OCI-LY1 (cell line): ENCODE data around the gene P4HTM.

Experiments
- H2AFZ ChIP-seq: fragments of 200-600 bp; sonication (generic), shearing (Covaris generic); 2 replicates; pipeline ENCODE4 v1.6.0; 2014; ENCODE audit warnings: antibody characterized with exemption, mild to moderate bottlenecking, low read length
- H3F3A ChIP-seq: fragments of 200-600 bp; sonication (generic), shearing (Covaris generic); 2 replicates; pipeline ENCODE4 v1.6.0; 2014; ENCODE audit warnings: mild to moderate bottlenecking, antibody characterized with exemption, low read length, moderate library complexity; ENCODE audit not compliant: insufficient read depth
- H3K27ac ChIP-seq: fragments of 200-600 bp; sonication (generic); 2 replicates; pipeline ENCODE4 v1.5.1; 2014; ENCODE audit warnings: low read length, mixed run types, mild to moderate bottlenecking, low read depth; ENCODE audit not compliant: poor library complexity, severe bottlenecking
- H3K27me3 ChIP-seq: fragments of 200-600 bp; sonication (generic); 2 replicates; pipeline ENCODE4 v1.6.0; 2014; ENCODE audit warnings: antibody characterized with exemption, mild to moderate bottlenecking, low read length, moderate library complexity; ENCODE audit not compliant: insufficient read depth
- H3K36me3 ChIP-seq: fragments of 200-600 bp; sonication (generic); 2 replicates; pipeline ENCODE4 v1.6.1; 2014; ENCODE audit warnings: mild to moderate bottlenecking, antibody characterized with exemption, low read length, moderate library complexity, mixed read lengths; ENCODE audit not compliant: insufficient read depth
- H3K4me1 ChIP-seq: fragments of 200-600 bp; sonication (generic); 2 replicates; pipeline ENCODE4 v1.5.1; 2014; ENCODE audit warnings: mild to moderate bottlenecking, low read length, moderate library complexity; ENCODE audit not compliant: insufficient read depth, severe bottlenecking
- H3K4me2 ChIP-seq: fragments of 200-600 bp; sonication (generic), shearing (Covaris generic); 2 replicates; pipeline ENCODE4 v1.6.1; 2014; ENCODE audit warnings: low read length
- H3K4me3 ChIP-seq: fragments of 200-600 bp; sonication (generic); 2 replicates; pipeline ENCODE4 v1.5.1; 2014; ENCODE audit warnings: low read length, low read depth, mild to moderate bottlenecking, mixed read lengths; ENCODE audit not compliant: poor library complexity, severe bottlenecking
- H3K79me2 ChIP-seq: fragments of 200-600 bp; shearing (Covaris generic); 2 replicates; pipeline ENCODE4 v1.6.1; 2016; ENCODE audit warnings: mixed run types, low read length, mixed read lengths; ENCODE audit not compliant: insufficient read depth
- H3K9ac ChIP-seq: fragments of 200-600 bp; sonication (generic), shearing (Covaris generic); 2 replicates; pipeline ENCODE4 v1.6.1; 2014; ENCODE audit warnings: mild to moderate bottlenecking, low read length, mixed read lengths
- H3K9me2 ChIP-seq: fragments of 200-600 bp; sonication (generic), shearing (Covaris generic); 2 replicates; pipeline ENCODE4 v1.6.1; 2014; ENCODE audit warnings: low read depth, mild to moderate bottlenecking, low read length, mixed read lengths
- H3K9me3 ChIP-seq: fragments of 200-600 bp; shearing (Covaris generic); 2 replicates; pipeline ENCODE4 v1.6.1; 2014; ENCODE audit warnings: low read length, mixed read lengths
- H4K20me1 ChIP-seq: fragments of 200-600 bp; sonication (generic), shearing (Covaris generic); 2 replicates; pipeline ENCODE4 v1.6.0; 2016; ENCODE audit warnings: mild to moderate bottlenecking, low read length; ENCODE audit not compliant: insufficient read depth
- EZH2 ChIP-seq: fragments of 200-600 bp; sonication (generic), shearing (Covaris generic); IDR thresholded peaks from 2 replicates; pipeline ENCODE4 v1.8.0; 2017; ENCODE audit warnings: borderline replicate concordance, mixed run types, mild to moderate bottlenecking, antibody characterized with exemption, low read length, moderate library complexity, mixed read lengths
- TF ChIP-seq, protein P1 (sequence below): fragments of 200-600 bp; sonication (generic), shearing (Covaris generic); IDR thresholded peaks from 2 replicates; pipeline ENCODE4 v1.5.1; 2017; ENCODE audit warnings: mild to moderate bottlenecking, antibody characterized with exemption, low read length, moderate library complexity, mixed read lengths

P4HTM gene

DNA sequence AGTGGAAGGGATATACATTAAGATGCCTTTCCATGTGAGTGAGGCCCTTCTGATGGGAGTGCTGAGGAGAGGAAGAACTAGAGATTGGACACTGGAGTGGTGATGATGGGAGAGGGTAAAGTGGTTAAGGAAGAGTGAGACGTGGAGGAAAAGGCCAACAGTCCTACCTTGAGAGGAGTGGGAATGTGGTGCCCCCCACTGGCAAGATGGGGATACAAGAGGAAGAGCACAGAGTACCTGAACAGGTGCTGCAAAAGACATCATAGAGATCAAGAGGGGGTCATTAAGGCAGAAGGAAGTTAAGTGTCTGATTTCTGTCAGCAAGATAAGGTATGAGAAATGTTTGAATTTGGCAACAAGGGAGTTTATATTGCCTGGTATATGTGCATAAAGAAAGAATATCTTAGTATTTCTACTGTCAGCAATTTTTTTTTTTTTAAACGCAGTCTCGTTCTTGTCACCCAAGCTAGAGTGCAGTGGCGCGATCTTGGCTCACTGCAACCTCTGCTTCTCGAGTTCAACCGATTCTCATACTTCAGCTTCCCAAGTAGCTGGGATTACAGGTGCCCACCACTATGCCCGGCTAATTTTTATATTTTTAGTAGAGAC is 37.4 kb upstream of the P4HTM start:
- no peak overlapping the region for H3K9ac ChIP-seq
- H3K79me2 ChIP-seq: peaks cover 43% of the 10 kb centered on the region
- H3K36me3 ChIP-seq: peaks cover 33% of the 10 kb centered on the region
- no peaks in the 10 kb centered on the region for H3K9me3 ChIP-seq
- H3F3A ChIP-seq: no peaks in the 10 kb centered on the region
- H3K27me3 ChIP-seq: no peaks in the 10 kb centered on the region
- no peak overlapping the region for H3K4me2 ChIP-seq
- no peaks in the 10 kb centered on the region for H3K4me1 ChIP-seq
- no peaks in the 10 kb centered on the region for H3K9me2 ChIP-seq
- H4K20me1 ChIP-seq: no peaks in the 10 kb centered on the region
- TF ChIP-seq, protein P1, sequence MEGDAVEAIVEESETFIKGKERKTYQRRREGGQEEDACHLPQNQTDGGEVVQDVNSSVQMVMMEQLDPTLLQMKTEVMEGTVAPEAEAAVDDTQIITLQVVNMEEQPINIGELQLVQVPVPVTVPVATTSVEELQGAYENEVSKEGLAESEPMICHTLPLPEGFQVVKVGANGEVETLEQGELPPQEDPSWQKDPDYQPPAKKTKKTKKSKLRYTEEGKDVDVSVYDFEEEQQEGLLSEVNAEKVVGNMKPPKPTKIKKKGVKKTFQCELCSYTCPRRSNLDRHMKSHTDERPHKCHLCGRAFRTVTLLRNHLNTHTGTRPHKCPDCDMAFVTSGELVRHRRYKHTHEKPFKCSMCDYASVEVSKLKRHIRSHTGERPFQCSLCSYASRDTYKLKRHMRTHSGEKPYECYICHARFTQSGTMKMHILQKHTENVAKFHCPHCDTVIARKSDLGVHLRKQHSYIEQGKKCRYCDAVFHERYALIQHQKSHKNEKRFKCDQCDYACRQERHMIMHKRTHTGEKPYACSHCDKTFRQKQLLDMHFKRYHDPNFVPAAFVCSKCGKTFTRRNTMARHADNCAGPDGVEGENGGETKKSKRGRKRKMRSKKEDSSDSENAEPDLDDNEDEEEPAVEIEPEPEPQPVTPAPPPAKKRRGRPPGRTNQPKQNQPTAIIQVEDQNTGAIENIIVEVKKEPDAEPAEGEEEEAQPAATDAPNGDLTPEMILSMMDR: peak; percentile 69
- no peak for TF ChIP-seq EZH2
- no peak overlapping the region for H2AFZ ChIP-seq
- H3K27ac ChIP-seq: no peak overlapping the region
- H3K4me3 ChIP-seq: no peak overlapping the region

DNA sequence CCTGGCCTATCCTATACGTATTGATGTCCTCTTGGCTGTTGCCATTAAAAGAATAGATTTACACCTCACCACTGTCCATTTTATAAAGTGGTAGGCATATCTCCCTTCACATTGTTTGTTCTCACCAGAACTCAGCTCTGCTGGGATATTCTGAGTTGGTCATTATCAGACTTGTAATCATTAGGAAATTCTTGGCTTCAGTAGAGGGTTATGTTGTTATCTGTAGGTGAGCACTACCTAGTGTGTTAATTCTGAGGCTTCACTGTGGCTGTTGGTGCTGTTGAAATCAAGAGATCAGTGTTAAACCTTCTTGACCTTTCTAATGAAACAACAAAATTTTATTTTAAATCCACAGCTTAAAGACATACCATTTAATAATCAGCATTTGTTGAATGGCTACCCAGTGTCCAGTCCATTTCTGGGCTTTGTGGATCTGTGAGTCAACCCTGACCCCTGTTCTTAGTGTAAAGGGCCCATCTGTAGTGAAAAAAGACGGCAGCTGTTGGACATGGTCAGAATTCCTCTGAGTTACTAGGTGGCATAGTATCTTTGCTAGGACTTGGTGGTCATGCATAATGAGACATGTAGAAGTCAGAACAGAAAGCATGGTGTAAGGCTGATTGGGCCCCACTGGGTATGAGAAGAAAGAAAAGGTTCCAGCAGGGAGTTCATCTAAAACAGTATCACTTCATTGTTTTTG is 32.9 kb upstream of the P4HTM start:
- H4K20me1 ChIP-seq: no peaks in the 10 kb centered on the region
- H3K4me2 ChIP-seq: no peak overlapping the region
- no peaks in the 10 kb centered on the region for H3K9me2 ChIP-seq
- H3K4me1 ChIP-seq: peaks cover 16% of the 10 kb centered on the region
- H3K27ac ChIP-seq: no peak overlapping the region
- H3K4me3 ChIP-seq: no peak overlapping the region
- no peak for TF ChIP-seq EZH2
- TF ChIP-seq, protein P1: no peak
- no peaks in the 10 kb centered on the region for H3K27me3 ChIP-seq
- H3K9me3 ChIP-seq: no peaks in the 10 kb centered on the region
- no peaks in the 10 kb centered on the region for H3F3A ChIP-seq
- H2AFZ ChIP-seq: no peak overlapping the region
- H3K79me2 ChIP-seq: peaks cover 10% of the 10 kb centered on the region
- no peak overlapping the region for H3K9ac ChIP-seq
- peaks cover 55% of the 10 kb centered on the region for H3K36me3 ChIP-seq

DNA sequence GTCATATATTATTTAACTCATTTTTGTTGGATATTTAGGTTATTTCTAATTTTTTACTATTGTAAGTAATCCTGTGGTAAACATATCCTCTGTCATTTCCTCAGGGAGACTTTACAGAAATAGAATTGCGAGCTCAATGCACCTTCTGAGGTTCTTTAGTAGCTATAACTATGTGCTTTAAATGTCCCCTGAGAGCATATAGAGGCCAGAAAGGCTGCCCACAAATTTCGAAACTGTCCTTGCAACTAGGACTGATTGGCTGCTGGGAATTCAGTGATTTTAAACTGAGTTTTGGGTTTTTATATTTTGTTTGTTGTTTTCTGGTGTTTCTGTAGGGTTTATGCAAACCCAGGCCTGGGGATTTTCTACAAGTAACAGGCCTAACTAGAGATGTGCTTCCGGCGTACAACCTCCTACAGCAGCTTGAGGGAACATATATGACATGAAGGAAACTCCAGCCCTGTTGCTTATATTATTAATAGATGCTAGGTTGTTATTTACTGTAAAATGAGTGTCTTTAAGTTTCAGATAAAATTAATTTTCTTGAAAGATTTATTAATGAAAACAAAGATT is 29.1 kb upstream of the P4HTM start:
- H3K79me2 ChIP-seq: peaks cover under 1% of the 10 kb centered on the region
- no peaks in the 10 kb centered on the region for H3F3A ChIP-seq
- H3K27me3 ChIP-seq: no peaks in the 10 kb centered on the region
- no peak overlapping the region for H3K9ac ChIP-seq
- H3K4me3 ChIP-seq: no peak overlapping the region
- TF ChIP-seq, protein P1: no peak
- TF ChIP-seq EZH2: no peak
- peaks cover 62% of the 10 kb centered on the region for H3K36me3 ChIP-seq
- no peaks in the 10 kb centered on the region for H3K9me2 ChIP-seq
- H3K9me3 ChIP-seq: no peaks in the 10 kb centered on the region
- H4K20me1 ChIP-seq: no peaks in the 10 kb centered on the region
- no peak overlapping the region for H2AFZ ChIP-seq
- peak overlapping the region; percentile 28 for H3K27ac ChIP-seq
- no peak overlapping the region for H3K4me2 ChIP-seq
- H3K4me1 ChIP-seq: peaks cover 16% of the 10 kb centered on the region
